Ovary (tissue), 1 donor: Measurements from ENCODE around the gene PRR35.

Experiments used
- EP300 ChIP-seq: sonication (generic); formaldehyde crosslinking; IDR thresholded peaks from one replicate; pipeline ENCODE4 v1.6.1; 2017; ENCODE audit warnings: antibody characterized with exemption
- POLR2A ChIP-seq: fragments of 450-650 bp; IDR thresholded peaks from one replicate; pipeline ENCODE4 v1.6.1; 2017; ENCODE audit warnings: antibody characterized with exemption, mild to moderate bottlenecking, moderate library complexity

GRCh38 chr16:525123-525519 lies 35.1 kb upstream of the PRR35 start:
- TF ChIP-seq POLR2A = no peak
- TF ChIP-seq EP300 = no peak
